NCI-H128 (cell line): ENCODE data around the gene TAF1L.
"Not testable (repeated sequence)": the region's sequence is repeated elsewhere in the genome, so short reads cannot be mapped to it uniquely, and the experiment has no call there.

Source experiments
- DNase-seq: peaks from one replicate; lab custom pipeline; 2025; ENCODE audit not compliant: unreplicated experiment; lab: John Stamatoyannopoulos, UW

Gene TAF1L, protein sequence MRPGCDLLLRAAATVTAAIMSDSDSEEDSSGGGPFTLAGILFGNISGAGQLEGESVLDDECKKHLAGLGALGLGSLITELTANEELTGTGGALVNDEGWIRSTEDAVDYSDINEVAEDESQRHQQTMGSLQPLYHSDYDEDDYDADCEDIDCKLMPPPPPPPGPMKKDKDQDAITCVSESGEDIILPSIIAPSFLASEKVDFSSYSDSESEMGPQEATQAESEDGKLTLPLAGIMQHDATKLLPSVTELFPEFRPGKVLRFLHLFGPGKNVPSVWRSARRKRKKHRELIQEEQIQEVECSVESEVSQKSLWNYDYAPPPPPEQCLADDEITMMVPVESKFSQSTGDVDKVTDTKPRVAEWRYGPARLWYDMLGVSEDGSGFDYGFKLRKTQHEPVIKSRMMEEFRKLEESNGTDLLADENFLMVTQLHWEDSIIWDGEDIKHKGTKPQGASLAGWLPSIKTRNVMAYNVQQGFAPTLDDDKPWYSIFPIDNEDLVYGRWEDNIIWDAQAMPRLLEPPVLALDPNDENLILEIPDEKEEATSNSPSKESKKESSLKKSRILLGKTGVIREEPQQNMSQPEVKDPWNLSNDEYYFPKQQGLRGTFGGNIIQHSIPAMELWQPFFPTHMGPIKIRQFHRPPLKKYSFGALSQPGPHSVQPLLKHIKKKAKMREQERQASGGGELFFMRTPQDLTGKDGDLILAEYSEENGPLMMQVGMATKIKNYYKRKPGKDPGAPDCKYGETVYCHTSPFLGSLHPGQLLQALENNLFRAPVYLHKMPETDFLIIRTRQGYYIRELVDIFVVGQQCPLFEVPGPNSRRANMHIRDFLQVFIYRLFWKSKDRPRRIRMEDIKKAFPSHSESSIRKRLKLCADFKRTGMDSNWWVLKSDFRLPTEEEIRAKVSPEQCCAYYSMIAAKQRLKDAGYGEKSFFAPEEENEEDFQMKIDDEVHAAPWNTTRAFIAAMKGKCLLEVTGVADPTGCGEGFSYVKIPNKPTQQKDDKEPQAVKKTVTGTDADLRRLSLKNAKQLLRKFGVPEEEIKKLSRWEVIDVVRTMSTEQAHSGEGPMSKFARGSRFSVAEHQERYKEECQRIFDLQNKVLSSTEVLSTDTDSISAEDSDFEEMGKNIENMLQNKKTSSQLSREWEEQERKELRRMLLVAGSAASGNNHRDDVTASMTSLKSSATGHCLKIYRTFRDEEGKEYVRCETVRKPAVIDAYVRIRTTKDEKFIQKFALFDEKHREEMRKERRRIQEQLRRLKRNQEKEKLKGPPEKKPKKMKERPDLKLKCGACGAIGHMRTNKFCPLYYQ (N-terminal part only)

DNA sequence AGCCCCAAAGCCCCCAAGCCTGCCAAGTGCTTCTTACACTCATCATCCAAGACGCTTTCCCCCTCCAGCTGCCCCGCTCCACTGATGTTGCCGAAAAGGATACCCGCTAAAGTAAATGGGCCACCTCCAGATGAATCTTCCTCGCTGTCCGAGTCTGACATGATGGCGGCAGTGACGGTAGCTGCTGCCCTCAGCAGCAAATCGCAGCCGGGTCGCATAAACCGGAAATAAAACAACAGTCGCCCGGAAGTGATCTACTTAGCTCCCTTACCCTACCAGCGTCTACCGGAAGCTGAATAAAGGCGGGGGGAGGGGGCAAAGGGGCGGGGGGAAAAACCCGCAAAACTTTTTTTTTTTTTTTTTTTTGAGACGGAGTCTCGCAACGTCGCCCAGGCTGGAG lies at the start of gene TAF1L:
Gene TAF1L, minus strand, starts transcription at position 308 of the 400 bp plus-strand sequence. Its CDS starts 90 bp downstream, at position 218.
- no peak for DNase-seq

DNA sequence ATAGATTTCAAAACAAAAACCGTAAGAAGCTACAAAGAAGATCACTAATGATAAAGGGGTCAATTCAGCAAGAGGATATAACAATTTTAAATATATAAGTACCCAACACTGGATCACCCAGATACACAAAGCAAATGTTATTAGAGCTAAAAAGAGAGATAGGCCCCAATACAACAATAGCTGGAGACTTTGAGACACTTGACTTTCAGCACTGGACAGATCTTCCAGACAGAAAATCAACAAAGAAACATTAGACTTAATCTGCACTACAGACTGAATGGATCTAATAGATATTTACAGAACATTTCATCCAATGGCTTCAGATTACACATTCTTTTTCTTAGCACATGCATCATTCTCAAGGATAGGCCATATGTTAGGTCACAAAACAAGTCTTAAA lies 46.3 kb upstream of the TAF1L start:
- no peak for DNase-seq

DNA sequence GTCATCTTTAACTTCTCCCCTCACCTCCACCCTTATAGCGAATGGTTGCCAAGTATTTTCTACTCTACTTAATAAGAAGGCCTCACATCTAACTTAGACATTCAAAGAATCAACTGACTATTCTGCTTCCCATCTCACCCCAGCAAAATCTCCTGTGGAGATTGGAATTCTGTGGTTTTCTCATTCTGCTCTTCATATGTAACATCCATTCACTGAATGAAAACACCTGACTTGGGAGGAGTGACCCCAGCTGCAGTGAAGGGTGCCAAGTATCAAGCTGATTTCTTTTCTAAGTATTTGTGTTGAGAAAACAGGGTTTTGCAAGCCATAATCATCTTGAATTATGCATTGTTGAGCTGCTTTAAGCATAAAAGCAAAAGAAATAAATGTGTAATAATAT lies 42.5 kb upstream of the TAF1L start:
- no peak for DNase-seq

DNA sequence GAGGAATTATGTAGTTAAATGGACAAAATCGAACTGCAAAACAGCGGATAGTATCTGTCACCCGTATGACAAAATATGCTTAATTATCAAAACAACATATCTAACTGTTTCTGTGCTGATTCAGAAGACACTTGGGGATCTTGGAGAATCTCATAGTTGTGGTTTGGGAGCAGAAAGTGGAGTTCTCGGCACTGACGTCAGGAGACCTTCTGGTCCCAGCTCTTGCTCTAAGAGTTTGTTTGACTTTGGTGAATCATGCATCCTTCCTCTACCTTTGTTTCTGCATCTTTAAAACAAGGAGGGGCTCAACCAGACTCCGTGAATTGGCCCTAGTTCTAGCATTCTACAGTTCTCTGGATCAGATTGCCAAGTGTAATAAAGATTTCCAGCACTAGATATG lies 37.0 kb upstream of the TAF1L start:
- no peak for DNase-seq

DNA sequence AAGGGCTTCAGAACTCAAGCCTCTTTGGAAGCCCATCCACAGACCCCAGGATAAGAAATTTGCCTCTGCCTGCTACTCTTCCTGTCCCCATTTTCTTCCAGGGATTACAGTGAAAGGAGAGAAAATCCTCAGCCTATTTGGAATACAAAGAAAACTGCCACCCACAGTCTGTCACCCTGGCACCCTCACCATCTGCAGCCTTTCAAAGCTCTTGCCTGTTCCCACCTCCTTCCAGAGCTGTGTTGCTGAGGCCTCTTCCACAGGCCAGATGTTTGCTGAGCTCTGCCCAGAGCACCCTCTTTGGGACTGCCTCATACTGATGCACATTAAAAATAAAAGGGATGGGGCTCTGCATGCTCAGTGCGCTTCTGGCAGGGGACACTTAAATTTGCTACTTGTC lies 35.9 kb upstream of the TAF1L start:
- no peak for DNase-seq

DNA sequence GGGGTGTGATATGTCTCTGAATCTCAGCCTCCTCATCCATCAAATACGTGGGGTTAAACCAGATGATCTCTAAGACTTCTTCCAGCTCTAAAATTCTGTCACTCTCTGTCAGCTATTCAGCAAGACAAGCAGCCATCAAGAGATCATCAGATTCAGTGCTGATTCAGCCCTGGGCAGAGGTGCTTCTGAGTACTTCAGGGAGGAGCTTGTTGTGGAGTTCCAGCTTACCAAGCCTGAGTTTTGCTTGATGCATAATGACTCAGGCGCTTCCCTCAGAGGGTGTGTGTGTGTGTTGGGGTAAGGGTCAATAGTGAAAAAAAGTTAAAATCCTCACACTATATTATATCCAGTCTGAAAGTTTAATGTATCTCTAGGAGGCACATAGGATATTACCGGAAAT lies 29.6 kb upstream of the TAF1L start:
- no peak for DNase-seq

DNA sequence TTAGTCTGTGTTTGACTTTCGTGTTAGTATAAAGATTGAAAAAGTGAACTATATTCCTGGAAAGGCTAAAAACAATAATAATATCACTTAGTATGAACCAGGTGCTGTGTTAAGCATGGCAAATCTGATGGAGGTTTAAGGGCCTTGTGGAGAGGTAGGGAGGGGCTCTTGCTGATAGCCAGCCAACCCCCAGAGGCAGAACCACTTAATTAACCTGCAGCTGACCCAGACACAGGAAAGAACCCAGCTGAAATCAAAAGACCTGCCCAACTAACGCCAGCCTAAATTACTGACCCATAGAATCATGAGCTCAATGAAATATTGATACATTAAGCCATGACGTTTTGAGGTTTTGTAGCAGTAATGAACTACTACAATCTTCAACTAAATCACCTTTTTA lies 28.3 kb upstream of the TAF1L start:
- no peak for DNase-seq

DNA sequence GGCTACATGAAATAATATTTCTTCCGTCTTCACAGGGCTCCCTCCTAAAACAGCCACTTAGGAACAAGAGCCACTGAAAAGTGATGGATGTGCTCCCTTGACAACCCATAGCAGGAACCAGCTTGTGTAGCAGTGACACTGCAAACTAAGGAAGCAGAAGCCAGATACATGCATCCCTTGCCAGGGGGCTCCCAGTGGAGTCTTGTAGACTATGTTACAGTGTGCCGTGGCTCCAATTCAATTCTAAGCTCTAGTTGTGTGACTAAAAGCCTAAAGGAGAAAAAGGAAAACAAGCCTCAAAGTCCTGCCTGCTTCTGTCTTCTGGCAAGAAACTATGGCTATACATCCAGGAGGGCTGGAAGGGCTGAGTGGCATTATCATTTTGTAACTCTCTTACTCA lies 12.2 kb upstream of the TAF1L start:
- DNase-seq: no peak

DNA sequence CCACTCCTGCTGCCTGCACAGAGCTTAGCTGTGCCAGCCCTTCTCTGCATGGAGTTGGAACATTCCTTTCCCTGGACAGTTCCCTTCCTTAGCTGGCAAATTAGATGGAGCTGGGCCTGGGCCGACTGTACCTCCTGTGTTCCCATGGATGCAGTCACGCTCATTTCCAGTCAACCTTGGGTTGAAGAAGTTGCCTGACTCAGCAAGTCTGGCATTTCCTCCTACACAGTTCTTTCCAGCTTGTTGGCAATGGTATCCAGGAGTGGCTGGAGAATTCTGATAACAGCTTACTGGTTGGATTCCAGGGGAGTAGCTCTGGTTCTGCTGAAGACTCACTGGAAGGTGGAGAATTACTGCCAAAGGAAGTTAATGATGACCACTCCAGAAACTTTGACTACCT lies 9.2 kb upstream of the TAF1L start:
- no peak for DNase-seq

DNA sequence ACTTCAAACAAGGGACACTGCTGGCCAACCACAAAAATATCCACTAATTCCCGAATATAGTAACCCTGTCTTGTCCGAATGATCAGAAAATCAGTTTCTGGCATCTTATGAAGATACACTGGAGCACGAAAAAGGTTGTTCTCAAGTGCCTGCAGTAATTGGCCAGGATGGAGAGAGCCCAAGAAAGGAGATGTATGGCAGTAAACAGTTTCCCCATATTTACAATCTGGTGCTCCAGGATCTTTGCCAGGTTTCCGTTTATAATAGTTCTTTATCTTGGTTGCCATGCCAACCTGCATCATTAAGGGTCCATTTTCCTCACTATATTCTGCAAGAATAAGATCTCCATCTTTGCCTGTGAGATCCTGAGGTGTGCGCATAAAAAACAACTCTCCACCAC lies 2.3 kb downstream of the TAF1L start:
- DNase-seq: not testable (repeated sequence)

DNA sequence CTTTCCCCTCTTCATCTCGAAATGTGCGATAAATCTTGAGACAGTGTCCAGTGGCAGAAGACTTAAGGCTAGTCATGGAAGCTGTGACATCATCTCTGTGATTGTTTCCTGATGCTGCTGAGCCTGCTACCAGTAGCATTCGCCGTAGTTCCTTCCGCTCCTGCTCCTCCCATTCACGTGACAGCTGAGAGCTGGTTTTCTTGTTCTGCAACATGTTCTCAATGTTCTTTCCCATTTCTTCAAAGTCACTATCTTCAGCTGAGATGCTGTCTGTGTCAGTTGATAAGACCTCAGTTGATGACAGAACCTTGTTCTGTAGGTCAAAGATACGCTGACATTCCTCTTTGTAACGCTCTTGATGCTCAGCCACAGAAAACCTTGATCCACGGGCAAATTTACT lies 3.5 kb downstream of the TAF1L start:
- no peak for DNase-seq

DNA sequence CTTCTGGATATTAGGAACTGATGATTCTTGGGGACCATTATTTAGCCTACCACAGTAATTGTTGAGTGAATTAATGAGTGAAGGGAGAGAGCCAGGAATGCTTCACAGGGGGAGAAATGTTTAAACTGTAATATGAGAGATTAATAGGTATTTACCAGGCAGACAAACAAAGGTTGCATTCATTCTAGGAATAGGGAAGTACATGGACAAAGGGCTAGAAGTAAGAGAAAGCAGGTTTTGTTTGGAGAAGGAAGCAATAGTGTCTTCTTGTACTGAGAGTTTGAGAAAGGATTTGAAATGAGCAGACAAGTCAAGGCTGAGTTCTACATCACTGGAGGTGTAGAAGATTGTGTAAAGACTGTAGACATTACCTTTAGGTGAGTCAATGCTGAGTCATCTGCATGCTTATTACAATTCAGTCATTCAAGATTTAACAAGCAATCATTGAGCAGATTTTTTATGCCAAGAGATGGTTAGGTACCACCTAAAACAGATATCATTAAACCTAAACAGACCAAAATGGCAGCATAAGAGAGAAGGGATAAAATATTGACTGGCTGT lies 8.0 kb downstream of the TAF1L start:
- DNase-seq: no peak

DNA sequence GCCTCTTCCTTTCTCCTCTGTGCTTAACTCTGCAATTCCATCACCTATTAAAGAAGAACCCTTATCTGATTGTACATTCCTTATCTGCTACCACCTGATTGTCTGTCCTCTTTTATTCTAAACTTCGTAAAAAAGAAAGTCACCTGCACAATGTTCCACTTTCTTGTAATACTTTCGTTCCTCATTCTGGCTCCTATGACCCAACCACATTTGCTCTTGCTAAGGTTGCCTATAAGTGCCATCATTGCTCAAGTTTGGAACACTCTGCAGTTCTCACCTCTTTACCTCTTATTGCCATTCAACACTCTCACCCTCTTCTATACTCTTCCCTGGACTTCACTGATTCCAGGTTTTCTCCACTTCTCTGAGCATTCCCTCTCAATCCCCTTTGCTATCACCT lies 10.1 kb downstream of the TAF1L start:
- DNase-seq: no peak

DNA sequence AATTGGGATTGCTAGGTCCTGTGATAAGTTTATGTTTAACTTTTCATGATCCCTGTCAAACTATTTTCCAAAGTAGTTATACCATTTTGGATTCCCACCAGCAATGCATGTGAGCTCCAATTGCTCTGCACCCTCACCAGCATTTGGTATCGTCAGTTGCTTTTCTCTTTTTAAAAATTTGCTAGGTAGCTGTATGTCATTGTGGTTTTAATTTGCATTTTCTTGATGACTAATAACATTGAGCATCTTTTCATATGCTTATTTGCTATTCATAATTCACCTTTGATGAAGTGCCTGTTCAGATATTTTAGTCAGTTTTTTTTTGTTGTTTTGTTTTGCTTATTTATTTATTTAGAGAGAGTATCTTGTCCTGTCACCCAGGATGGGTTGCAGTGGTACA lies 12.5 kb downstream of the TAF1L start:
- no peak for DNase-seq

DNA sequence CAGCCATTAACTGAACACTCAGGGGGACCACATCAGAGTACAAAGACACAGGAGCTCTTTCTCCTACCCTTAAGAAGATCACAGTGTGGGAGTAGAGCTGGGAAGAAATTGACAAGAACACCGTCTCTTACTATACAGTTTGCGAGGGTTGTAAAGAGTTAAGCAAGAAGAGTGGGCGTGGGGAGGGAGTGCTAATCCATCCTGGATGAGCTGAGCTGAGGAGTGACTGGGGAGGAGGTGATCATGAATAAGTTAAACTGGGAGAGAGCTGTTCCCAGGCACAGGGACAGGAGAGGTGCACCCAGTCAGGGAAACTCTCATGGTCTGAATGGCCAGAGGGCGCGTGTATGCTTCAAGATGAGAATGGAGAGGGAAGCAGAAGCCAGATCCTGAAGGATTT lies 17.2 kb downstream of the TAF1L start:
- DNase-seq: no peak

DNA sequence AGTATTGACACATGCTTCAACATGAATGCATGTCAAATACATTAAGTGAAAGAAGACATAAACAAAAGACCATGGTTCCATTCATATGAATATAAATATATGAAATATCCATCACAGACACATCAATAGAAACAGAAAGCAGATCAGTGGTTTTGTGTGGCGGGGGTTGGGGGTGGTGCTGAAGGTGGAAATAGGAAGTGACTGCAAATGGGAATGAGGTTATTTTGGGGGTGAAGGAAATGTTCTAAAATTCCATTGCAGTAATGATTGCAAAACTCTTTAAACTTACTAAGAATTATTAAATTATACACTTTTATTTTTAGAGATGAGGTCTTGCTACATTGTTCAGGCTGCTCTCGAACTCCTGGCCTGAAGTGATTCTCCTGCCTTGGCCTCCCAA lies 28.7 kb downstream of the TAF1L start:
- DNase-seq: no peak

DNA sequence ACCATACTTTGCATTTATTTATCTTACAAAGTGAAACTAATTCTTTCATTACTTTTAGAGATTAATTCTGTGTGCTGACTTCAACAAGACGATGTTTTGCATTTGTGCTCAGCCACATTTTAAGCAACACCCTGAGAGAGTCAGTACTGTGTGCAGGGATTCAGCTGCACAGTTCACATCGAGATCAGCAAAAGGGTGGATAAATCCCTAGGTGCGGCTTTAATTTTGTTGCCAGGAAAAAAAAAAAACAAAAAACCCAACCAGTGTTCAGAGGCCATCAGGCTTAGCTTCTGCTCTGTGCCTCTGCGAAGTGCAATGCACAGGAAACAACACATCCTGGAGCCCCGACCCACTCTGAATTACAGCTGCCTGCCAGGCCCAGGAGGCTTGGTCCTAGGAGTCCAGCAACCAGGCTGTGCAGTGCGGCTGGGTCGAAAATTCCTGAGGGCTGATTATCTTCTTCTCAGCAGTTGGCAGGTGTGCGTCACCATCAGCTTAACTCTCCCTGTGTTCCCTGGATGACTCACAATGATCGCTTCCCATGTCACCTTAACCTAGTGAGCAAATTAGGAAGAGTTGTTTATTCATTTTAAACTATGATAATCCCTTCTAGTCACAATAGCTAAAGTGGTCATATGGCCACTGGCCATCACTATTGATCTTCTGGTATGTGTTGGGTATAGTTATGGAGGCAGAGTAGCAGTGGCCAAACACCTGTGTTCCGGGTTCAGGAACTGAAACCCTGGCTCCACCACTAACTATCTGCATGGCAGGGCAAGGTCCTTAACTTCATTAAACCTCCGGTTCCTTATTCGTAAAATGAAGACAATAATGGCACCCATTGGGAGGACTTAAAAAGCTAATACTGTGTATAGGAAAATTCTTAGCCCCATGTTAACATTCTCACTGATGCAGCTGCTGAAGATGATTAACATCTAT lies 31.3 kb downstream of the TAF1L start:
- DNase-seq: no peak

DNA sequence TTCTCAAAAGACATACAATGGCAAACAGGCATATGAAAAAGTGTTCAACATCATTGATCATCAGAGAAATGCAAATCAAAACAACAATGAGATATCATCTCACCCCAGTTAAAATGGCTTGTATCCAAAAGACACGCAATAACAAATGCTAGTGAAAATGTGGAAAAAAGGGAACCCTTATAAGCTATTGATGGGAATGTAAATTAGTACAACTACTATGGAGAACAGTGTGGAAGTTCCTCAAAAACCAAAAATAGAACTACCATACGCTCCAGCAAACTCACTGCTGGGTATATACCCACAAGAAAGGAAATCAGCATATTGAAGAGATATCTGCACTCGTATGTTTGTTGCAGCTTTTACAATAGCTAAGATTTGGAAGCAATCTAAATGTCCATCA lies 36.4 kb downstream of the TAF1L start:
- DNase-seq: not testable (repeated sequence)

DNA sequence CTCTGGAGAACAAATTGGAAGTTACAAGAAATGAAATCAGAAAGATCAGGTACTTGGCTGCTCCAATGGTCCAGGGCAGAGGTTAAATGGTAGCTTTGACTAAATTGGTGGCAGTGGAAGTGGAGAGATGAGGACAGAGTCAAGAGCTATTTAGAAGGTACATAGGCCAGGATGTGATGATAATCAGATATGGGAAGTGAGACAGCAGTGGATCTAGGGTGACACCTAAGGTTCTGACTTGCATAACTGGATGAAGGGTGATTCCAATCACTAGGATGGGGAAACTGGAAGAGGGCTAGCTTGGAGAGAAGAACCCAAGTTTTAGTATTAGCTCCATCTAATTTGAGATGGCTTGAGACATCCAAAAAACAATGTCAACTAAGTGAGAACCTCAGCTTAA lies 38.5 kb downstream of the TAF1L start:
- no peak for DNase-seq
